Dedifferentiated amniotic fluid mesenchymal stem cell (primary cell): ENCODE measurements around the gene ZC3H12A.
A peak's percentile ranks its signal among the peaks of the same experiment; 100 is the strongest.
"Not testable (repeated sequence)": the region's sequence is repeated elsewhere in the genome, so short reads cannot be mapped to it uniquely, and the experiment has no call there.

Experiments used
- DNase-seq: peaks from one replicate; pipeline ENCODE4 v3.0.0-alpha.2; 2016; ENCODE audit errors: extremely low spot score

Gene ZC3H12A

GRCh38 chr1:37502104-37502503 is 27.7 kb downstream of the ZC3H12A start:
- no peak for DNase-seq

GRCh38 chr1:37502791-37503190 is 28.4 kb downstream of the ZC3H12A start:
- not testable (repeated sequence) for DNase-seq

GRCh38 chr1:37506740-37507139 is 32.4 kb downstream of the ZC3H12A start:
- DNase-seq = no peak

- no peak for DNase-seq
Measured at GRCh38 chr1:37509181-37509580, 34.8 kb downstream of the ZC3H12A start.

- no peak for DNase-seq
Measured at GRCh38 chr1:37513795-37514349, 39.5 kb downstream of the ZC3H12A start.

GRCh38 chr1:37514350-37515184 is 40.2 kb downstream of the ZC3H12A start, which contains the start of gene MEAF6:
Gene MEAF6 (minus strand): TSS chr1:37514766. CDS start chr1:37514746, 20 bp downstream.
- DNase-seq = peak; percentile 58

GRCh38 chr1:37515185-37516034 is 41.0 kb downstream of the ZC3H12A start:
- DNase-seq = no peak

GRCh38 chr1:37517569-37517968 is 43.2 kb downstream of the ZC3H12A start:
- peak; percentile 7 for DNase-seq

- not testable (repeated sequence) for DNase-seq
Measured at GRCh38 chr1:37518241-37518640, 43.9 kb downstream of the ZC3H12A start.

GRCh38 chr1:37518929-37519328 is 44.5 kb downstream of the ZC3H12A start:
- DNase-seq = not testable (repeated sequence)

- no peak for DNase-seq
Measured at GRCh38 chr1:37519613-37520012, 45.2 kb downstream of the ZC3H12A start.

GRCh38 chr1:37529888-37530287 is 55.5 kb downstream of the ZC3H12A start:
- not testable (repeated sequence) for DNase-seq

- DNase-seq = peak; percentile 13
Measured at GRCh38 chr1:37532418-37533156, 58.2 kb downstream of the ZC3H12A start.

- peak; percentile 11 for DNase-seq
Measured at GRCh38 chr1:37533317-37534093, 59.1 kb downstream of the ZC3H12A start.
